GM18867 (cell line): ENCODE results near the gene RAI2.

Source experiments
- ATAC-seq: cut with Tn5 transposase; IDR thresholded peaks from one replicate; pipeline ENCODE4 v1.9.1; 2021; ENCODE audit warnings: mild to moderate bottlenecking, moderate library complexity; ENCODE audit not compliant: unreplicated experiment

The RAI2 gene

GRCh38 chrX:17830211-17830610 is 30.9 kb downstream of the RAI2 start:
- ATAC-seq, result no peak

GRCh38 chrX:17829566-17829965 is 31.5 kb downstream of the RAI2 start:
- ATAC-seq, result no peak

GRCh38 chrX:17828171-17828570 is 32.9 kb downstream of the RAI2 start:
- ATAC-seq, result no peak

- no peak for ATAC-seq
Observed at GRCh38 chrX:17826609-17827496, 34.2 kb downstream of the RAI2 start.

- no peak for ATAC-seq
Observed at GRCh38 chrX:17824980-17825379, 36.1 kb downstream of the RAI2 start.

GRCh38 chrX:17822351-17822750 is 38.7 kb downstream of the RAI2 start:
- no peak for ATAC-seq

- no peak for ATAC-seq
Observed at GRCh38 chrX:17820100-17820499, 41.0 kb downstream of the RAI2 start.

GRCh38 chrX:17818726-17819125 is 42.4 kb downstream of the RAI2 start:
- no peak for ATAC-seq

GRCh38 chrX:17817251-17817650 is 43.8 kb downstream of the RAI2 start:
- ATAC-seq, result no peak

- ATAC-seq, result no peak
Observed at GRCh38 chrX:17814557-17814956, 46.5 kb downstream of the RAI2 start.

GRCh38 chrX:17814059-17814458 is 47.0 kb downstream of the RAI2 start:
- no peak for ATAC-seq

GRCh38 chrX:17813277-17813676 is 47.8 kb downstream of the RAI2 start:
- no peak for ATAC-seq

GRCh38 chrX:17812763-17813162 is 48.3 kb downstream of the RAI2 start:
- no peak for ATAC-seq

- no peak for ATAC-seq
Observed at GRCh38 chrX:17809984-17810383, 51.1 kb downstream of the RAI2 start.

- ATAC-seq, result no peak
Observed at GRCh38 chrX:17809273-17809672, 51.8 kb downstream of the RAI2 start.

GRCh38 chrX:17805120-17805519 is 56.0 kb downstream of the RAI2 start:
- no peak for ATAC-seq

GRCh38 chrX:17803449-17803848 is 57.6 kb downstream of the RAI2 start:
- ATAC-seq, result no peak

- no peak for ATAC-seq
Observed at GRCh38 chrX:17802756-17803155, 58.3 kb downstream of the RAI2 start.

GRCh38 chrX:17801431-17801830 is 59.7 kb downstream of the RAI2 start:
- no peak for ATAC-seq

- no peak for ATAC-seq
Observed at GRCh38 chrX:17798921-17799320, 62.2 kb downstream of the RAI2 start.

- ATAC-seq, result no peak
Observed at GRCh38 chrX:17792826-17793225, 68.3 kb downstream of the RAI2 start.

- ATAC-seq, result no peak
Observed at GRCh38 chrX:17788956-17789562, 72.0 kb downstream of the RAI2 start.
